ENCODE measurements around the gene C2orf76.

DNA sequence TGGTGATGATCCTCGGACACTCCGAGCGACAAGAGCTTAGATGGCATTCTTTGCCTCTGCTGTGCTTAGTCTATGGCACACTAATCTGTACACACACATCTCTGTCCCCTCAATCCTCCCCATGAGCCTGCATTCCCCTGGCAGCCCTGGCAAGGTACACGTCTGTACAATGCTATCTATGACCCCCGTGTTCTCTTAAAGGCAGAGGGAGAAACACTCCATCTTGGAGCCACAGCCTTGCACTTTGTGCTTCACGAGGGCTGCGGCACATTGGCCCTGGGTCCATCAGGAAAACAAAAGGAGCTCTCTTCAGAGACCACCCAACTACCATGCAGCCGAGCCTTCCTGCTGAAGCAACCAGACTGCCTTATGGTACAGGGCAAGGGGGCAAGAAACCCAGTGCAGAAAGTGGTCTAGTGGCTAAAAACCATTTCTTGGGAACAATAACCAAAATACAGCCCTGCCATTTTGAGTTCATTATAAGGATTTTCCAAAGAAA lies 100.5 kb downstream of the C2orf76 start:
- no peak for TF ChIP-seq POLR2A (IDR thresholded peaks at IDR 0.05)
- TF ChIP-seq, protein P1, sequence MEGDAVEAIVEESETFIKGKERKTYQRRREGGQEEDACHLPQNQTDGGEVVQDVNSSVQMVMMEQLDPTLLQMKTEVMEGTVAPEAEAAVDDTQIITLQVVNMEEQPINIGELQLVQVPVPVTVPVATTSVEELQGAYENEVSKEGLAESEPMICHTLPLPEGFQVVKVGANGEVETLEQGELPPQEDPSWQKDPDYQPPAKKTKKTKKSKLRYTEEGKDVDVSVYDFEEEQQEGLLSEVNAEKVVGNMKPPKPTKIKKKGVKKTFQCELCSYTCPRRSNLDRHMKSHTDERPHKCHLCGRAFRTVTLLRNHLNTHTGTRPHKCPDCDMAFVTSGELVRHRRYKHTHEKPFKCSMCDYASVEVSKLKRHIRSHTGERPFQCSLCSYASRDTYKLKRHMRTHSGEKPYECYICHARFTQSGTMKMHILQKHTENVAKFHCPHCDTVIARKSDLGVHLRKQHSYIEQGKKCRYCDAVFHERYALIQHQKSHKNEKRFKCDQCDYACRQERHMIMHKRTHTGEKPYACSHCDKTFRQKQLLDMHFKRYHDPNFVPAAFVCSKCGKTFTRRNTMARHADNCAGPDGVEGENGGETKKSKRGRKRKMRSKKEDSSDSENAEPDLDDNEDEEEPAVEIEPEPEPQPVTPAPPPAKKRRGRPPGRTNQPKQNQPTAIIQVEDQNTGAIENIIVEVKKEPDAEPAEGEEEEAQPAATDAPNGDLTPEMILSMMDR (IDR thresholded peaks at IDR 0.05): no peak

Data from adrenal gland (tissue), 5 donors.